ENCODE data around the gene LRP1B. TPM values are rescaled to one million over a fixed set of nuclear protein-coding genes. Genes with fewer than 3 reads are reported as not detected.

LRP1B gene
- total RNA-seq, 2 donors from 2014 or later: 0.09 to 0.59 TPM

DNA sequence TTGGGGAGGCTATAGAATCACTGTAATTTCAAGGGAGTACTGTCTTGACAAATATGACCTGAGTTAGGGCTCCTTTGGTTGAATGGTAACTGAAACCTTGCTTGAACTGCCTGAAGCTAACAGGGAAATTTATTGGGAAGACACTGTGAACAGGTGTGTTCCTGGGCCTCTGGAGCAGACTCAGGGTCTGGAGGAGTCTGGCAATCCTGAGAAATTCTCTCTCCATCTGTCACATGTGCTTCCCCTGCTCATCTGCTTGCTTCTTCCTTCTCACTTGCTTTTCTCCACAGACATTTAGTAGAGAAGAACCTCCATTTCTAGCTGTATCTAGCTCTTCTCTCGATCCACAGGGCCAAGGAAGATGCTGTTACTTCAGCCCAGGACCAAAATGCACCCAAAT, 476.5 kb downstream of the LRP1B start:
- no peak for ATAC-seq

DNA sequence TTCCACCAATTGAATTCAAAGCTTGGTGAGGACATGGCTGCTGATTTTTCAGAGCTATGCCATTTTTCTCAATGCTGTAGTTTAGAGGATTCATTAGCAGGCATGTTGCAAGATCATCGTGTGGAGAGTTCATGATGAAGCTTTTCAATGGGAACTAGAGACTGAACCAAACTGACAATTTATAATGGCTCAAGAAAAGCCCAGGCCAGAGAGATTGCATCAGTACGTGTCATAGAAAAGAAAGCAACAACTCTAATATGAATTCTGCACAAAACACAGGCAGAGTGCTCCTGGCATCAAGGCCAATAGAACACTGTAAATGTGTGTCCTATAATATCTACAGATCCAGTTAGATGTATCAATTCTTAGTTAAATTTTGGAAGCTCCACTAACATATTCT, 477.6 kb downstream of the LRP1B start:
- no peak for ATAC-seq
- intact Hi-C loops (cut with DNase I, micrococcal nuclease): no loop called here

More for the DNA sequence above, 476.5 kb downstream of the LRP1B start:
- no peak for DNase-seq
- intact Hi-C loops (cut with DNase I, micrococcal nuclease): no loop called here

DNA sequence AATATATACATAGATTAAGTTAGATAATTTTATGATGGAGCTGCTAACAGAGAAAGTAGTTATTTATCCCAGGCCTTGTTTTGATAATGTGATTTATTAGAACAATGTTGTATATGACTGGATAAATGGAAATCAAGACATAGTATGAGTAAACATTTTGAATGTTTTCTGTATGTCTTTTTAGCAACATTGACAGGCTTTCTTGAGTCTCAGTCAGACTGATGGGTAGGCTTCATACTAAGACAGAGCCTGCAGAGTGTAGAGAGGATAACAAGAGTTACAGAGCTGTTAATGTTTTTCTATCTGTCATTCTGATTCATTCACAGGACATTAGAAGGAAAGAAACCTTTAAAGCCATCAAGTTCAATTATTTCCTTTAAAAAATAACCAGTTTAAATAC, 478.5 kb downstream of the LRP1B start:
- intact Hi-C loops (cut with DNase I, micrococcal nuclease): no loop called here
- DNase-seq: no peak
- ATAC-seq: no peak

More for the DNA sequence above, 477.6 kb downstream of the LRP1B start:
- no peak for DNase-seq

DNA sequence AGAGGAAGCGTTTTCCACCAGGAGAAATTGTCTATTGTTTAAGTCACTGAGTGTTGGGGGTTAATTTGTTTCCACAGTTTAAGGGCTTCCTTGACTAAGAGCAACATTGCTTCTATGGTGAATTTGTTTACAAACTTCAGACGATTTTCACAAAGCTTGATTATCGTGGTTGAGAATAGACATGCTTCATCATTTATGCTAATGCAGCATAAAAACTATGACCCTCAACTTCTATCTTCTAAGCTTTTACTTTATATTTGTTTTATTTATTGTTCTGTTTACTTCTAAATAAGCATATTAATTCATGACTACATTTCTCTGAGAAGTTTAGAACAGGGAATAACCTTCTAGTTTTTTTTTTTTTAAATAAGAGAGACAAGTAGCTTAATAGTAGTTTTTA, 483.5 kb downstream of the LRP1B start:
- intact Hi-C loops (cut with DNase I, micrococcal nuclease): no loop called here
- DNase-seq: no peak
- ATAC-seq: no peak

DNA sequence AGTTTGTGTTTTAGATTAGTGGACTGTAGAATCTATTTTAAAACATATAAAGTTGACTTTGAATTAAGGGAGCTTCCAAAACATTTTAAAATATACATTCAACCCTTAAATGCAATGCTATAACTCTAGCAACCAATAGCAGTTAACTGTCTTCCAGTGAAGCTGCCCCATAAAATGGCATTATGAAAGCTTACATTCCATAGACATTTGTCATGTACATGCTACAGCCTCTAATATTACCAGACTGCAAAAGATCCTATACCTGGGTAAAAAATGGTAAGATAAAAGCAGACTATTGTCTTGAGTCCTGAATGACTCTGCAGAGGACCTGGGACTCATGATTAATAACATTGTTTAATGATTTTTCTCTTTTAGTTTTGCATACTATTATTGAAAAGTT, 489.4 kb downstream of the LRP1B start:
- intact Hi-C loops (cut with DNase I, micrococcal nuclease): no loop called here
- no peak for ATAC-seq
- no peak for DNase-seq

DNA sequence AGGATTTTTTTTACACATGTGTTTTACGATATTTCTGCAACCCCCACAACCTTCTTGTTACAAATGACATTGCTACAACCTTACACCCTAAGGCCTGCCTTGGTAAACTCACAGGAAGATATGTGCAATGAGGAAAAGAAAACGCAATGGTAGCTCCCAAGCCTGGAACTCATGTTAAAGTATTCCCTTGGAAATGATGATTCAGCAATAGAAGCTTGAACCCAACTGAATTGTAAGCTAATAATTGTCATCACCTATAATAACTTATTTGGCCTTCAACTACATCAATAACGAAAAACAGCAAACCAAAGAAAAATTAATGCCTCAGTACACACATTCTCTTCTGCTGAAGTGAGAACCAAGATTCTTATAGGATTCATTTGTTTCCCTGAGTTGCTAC, 491.0 kb downstream of the LRP1B start:
- intact Hi-C loops (cut with DNase I, micrococcal nuclease): no loop called here
- ATAC-seq (no peak), DNase-seq (no peak)

DNA sequence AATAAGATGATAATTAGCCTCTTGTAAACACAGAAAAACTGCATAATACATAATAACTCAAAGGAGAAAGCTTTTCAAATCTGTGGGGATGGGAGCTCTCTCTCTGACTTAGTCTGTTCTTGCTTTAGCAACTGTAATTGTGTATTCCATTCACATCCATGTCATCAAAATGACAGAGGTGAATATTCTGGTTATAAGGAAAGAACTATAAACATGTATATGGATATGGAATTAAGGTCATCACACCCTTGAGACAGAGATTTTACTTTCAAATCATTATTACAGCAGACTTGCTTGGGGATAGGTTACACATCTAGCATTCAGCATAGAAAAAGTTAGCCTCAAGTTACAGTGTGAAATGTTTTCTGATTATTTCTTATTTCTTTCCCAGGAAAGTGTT, 497.7 kb downstream of the LRP1B start:
- intact Hi-C loops (cut with DNase I, micrococcal nuclease): no loop called here
- no peak for DNase-seq
- no peak for ATAC-seq

DNA sequence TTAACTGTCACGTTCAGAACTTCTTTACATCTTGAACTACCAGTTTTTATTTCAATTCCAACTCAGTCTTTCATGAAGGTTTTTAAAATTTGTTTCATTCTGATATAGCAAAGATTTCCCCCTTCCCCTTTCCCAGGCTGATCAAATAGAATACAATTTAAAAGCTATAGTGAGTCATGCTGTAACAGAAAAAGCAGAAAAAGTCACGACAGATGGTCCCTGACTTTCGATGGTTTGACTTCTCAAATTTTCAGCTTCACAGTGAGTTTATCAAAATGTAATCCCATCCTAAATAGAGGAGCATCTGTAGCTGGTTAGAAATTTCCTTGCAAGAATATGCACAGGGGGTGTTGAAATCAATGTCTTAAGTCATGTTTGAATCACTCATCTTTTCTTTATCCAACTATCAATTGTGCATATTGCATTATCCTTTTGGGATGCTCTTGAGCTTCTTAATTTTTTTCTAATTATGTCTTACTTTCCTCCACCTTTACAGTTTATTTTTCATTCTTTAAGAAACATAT, 500.3 kb downstream of the LRP1B start:
- DNase-seq (no peak), ATAC-seq (no peak)
- intact Hi-C loops (cut with DNase I, micrococcal nuclease): no loop called here

DNA sequence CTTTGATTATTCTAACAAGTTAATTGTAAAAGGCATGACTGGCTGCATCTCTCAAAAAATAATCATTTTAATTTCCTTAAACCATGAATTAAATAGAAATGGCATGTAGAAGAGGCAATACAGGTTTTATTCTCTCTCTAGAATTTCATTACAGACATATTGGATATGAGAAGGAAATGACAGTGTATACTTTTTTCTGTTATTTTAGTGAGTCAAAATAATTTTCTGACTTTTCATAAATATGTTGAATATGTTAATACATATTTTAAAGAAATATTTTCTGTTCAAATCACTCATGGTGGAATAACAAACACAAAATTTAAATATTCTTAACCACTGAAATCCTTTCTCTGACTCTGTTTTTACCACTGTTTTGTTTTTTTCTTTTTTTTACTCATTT, 510.4 kb downstream of the LRP1B start:
- DNase-seq: no peak
- intact Hi-C loops (cut with DNase I, micrococcal nuclease): no loop called here
- no peak for ATAC-seq

DNA sequence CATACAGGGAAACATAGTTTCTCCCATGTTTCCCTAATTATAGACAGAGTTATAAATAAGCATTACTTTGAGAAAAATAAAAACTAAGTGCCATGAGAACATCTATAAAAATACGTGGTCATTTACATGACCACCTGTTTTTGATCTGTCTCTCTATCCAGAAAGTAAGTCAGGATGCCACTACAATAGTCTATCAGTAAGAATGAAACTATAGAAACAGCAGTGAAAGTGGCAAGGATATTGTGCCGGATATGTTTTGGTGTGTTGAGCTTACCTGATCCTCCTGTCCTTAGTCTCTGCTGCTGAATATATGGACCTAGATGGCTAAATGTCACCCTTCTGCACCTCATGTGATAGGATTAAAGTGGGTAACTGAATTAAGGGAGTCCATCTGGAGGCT, 512.4 kb downstream of the LRP1B start:
- intact Hi-C loops (cut with DNase I, micrococcal nuclease): no loop called here
- DNase-seq (no peak), ATAC-seq (no peak)

DNA sequence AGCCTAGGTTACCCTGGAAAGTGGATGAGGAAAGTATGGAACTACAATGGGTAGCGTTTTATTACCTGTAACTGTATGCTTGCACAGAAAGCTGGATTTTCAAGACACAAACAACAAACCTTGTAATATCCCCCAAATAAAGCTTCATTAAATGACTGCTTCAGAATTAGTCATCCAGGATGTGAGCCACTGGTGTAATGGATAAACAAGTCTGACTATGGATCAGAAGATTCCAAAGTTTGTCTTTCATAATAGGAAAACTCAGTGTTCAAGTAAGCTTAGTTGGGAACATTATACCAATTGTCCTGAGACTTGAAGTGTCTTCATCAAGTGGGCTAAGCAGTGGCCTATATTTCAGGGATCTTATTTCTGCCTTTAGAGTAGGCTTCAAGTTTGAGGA, 518.8 kb downstream of the LRP1B start:
- ATAC-seq: no peak
- intact Hi-C loops (cut with DNase I, micrococcal nuclease): no loop called here
- DNase-seq: no peak

DNA sequence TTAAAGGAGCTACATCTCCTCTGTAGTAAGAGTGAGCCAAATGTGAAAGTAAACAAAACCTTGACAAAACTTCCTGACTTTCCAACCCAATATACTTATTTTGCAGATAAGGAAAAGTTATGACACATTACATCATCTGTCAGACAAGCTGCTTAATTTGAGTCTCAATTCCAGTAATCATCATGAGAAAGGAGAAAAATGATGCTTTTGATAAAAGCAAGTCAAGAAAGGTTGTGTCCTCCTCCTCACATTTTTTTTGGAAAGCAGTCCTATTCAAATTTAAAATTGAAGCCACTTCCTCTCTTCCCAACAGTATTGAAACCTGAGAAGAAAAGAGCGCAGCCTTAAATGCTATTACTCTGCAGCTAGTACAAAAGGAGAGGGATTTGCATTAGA, 519.6 kb downstream of the LRP1B start:
- DNase-seq (no peak), ATAC-seq (no peak)
- intact Hi-C loops (cut with DNase I, micrococcal nuclease): no loop called here

DNA sequence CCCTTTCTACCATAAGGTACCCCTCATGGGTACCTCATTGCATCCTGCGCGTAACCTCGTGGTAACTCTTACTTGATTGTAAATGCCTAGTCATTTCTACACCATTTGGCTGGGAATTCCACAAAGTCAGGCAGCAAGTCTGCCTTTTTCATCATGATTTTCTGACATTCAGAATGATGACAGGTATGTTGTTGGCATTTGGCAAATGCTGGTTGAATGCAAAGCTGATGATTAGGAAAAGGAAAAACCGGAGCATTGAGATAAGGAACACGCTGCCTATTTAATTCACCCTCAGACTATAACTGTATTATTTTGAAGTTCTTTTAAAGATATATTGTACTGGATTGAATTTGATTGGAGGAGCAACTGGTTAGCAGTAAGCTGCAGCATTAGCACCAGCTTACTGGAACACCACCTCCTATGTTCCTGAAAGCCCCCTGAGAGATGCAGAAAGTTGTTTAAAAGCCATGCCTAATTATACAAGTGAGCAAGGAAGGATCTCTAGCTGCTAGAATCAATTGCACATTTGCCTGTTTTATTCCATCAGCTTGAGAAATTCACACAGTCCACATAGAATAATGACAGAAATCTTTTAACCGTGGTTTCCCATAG, 520.1 kb downstream of the LRP1B start:
- intact Hi-C loops (cut with DNase I, micrococcal nuclease): no loop called here
- ATAC-seq (no peak), DNase-seq (no peak)

DNA sequence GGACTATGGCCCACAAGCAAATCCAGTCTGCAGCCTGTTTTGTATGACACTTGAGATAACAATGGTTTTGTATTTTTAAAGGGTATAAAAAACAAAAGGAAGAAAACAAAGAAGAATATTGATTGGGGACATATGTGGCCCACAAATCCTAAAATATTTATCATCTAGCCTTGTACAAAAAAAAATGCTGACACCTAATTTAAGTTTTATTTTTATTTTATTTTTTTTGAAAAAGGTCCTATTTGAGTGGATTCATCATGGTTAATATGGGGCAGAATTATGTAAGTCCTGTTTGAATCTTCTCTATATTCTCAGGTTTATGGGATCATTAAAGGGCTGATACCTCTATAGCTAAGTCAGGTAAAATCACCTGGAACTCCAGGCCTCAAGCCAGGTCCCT, 525.7 kb downstream of the LRP1B start:
- no peak for ATAC-seq

DNA sequence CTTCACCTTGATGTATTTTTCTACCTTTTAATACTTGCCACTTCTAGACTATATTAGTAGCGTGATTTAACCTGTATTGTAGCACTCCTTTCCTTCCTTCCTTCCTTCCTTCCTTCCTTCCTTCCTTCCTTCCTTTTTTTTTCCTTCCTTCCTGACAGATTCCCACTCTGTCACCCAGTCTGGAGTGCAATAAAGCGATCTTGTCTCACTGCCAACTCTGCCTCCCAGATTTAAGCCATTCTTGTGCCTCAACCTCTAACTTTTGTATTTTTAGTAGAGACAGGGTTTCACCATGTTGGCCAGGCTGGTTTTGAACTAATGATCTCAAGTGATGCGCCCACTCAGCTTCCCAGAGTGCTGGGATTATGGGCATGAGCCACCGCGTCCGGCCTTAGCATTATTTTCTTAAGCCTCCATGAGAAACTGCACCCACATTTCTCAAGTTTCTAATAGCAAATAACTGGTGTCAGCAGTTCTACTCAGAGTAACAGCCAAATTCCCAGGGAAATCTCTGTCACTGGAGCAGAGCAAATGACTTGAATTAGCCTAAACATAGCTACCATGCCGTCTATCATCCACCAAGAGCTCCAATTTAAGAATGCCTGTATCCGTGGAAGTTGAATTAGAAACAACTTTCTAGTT, 529.2 kb downstream of the LRP1B start:
- ATAC-seq: no peak
- intact Hi-C loops (cut with DNase I, micrococcal nuclease): no loop called here

More for the DNA sequence above, 525.7 kb downstream of the LRP1B start:
- DNase-seq: no peak
- intact Hi-C loops (cut with DNase I, micrococcal nuclease): no loop called here

DNA sequence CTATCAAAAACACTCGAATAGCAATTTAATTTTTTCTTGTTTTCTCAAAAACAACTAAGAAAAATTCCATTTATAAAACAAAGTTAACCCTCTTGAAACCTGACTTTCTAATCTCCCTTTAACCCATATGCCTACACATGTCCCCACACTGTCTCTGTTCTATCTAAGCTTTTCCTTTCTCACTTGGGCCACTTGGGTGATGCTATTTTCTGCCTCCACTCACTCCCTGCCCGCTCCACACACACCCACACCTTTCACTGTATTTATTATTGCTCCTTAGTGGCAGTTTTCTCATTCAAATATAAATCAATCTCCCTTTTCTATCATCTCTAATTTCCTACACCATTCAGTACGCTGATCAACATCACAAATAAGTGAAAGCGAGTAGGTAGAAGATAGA, 531.1 kb downstream of the LRP1B start:
- intact Hi-C loops (cut with DNase I, micrococcal nuclease): no loop called here
- no peak for ATAC-seq
- DNase-seq: no peak

More for the DNA sequence above, 529.2 kb downstream of the LRP1B start:
- no peak for DNase-seq

DNA sequence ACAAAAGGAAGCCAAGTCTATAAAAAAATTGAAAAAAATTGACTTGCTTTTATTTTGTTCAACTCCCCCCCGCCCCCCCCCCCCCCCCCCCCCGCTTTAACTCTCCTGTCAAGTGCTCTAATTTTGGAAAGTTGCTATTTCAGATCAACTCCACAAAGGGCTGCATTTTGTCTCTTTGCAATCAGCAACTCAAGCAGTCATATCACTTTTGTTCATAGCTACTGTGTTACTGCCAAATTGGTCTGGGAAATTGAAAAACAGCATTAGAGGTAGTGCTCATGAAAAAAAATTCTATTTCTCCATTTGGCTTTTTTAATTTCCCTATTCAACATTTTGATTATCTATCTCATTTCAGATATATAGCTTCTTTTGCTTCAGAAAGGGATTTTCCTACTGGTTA, 531.8 kb downstream of the LRP1B start:
- DNase-seq (no peak), ATAC-seq (no peak)
- intact Hi-C loops (cut with DNase I, micrococcal nuclease): no loop called here

DNA sequence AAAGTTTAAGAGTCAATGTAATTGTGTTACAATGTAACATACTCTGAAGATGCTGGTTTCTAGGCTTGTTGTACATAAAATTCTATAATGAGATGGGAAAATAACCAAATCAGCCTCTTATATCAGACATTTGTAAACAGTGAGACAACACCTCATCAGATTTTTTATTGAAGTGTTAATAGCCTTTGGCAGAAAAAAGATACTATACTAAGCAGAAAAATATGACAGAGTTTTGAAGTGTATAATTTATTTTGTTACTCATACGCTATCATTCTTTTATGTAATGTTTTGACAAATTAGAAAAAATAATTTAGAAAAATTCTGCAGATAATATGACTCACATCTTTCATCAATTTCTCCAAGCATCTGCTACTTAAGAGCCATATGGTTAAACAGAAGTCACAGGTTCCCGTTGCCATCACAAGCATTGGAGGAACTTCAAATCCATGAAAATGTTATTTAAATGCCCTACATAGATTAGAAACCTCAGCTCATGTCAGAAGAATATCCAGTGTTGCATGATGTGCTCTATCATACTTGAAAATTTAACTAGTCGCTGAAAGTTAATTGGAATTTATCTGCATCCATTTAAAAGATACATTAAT, 535.4 kb downstream of the LRP1B start:
- intact Hi-C loops (cut with DNase I, micrococcal nuclease): no loop called here
- no peak for ATAC-seq
- no peak for DNase-seq

DNA sequence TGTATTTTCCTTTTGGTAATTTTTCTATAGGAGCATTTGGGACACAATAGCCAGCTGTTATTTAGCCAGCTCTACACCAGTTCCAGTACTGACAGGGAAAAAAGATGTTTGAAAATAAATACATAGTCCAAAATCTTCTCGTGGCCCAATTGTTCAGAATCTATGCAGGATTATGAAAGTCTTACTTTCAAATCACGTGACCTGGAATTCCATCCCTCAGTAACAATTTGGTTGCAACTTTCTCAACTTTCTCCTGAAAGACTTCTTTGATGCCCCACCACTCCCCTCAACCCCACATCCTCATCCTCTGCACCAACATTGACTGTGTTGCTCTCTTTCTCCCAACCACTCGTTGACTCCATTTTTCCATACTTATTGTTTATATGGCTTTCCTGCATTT, 539.0 kb downstream of the LRP1B start:
- intact Hi-C loops (cut with DNase I, micrococcal nuclease): no loop called here
- no peak for DNase-seq
- no peak for ATAC-seq

DNA sequence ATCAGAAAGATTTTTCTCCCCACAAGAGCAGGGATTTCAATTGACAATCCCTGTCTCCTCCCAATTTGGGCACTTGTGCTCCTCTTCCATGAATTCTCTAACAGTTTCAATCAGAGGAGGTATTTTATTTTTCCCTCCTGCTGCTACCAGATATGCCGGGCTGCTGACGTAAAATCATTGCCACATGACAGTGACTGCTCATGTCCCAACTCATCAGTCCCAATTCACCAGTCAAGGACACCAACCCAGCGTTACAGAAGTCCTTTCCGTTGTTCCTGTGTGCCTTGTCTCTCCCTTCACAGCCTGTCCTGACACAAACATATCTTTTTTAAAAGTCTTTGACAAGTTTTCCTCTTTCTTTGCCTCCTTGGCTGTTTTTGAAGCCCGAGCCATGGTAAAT, 540.2 kb downstream of the LRP1B start:
- DNase-seq: no peak
- intact Hi-C loops (cut with DNase I, micrococcal nuclease): no loop called here
- ATAC-seq: no peak

DNA sequence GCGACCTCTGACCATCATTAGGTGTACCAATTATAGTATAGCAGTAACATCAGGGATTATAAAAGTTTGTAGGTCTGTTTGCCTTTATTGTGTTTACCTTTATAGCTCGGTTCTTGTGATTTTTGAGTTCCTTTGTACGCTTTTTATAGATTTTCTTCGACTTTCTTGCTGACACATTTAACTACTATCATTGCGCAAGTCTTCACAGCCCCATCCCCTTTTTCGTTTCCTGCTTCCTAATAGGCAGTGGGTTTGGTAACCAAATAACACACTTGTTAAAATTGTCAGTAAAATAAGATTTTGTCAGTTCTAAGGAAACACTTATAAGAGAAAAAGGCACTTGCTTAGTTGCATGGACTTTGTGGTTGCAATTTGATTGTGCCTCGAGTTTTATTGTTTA, 541.5 kb downstream of the LRP1B start:
- no peak for DNase-seq
- intact Hi-C loops (cut with DNase I, micrococcal nuclease): no loop called here
- no peak for ATAC-seq
